Activated T-helper 1 cell treated with anti-CD3 and anti-CD28 coated beads, Interleukin-2, amount 50 U/mL, for 16 hours (primary cell): ENCODE measurements around the gene ZNF648.
"Not testable (repeated sequence)": the region's sequence is repeated elsewhere in the genome, so short reads cannot be mapped to it uniquely, and the experiment has no call there.

Source experiments
- DNase-seq, 2 donors: peaks; one replicate each; pipeline ENCODE4 v3.0.0-alpha.2; 2020; ENCODE audit warnings: low read depth in 1 of 2, low spot score in 1 of 2

ZNF648 gene

GRCh38 chr1:182029379-182030331 is 31.9 kb downstream of the ZNF648 start:
- peak; percentile 92 to 98 for DNase-seq

GRCh38 chr1:182029002-182029378 is 32.5 kb downstream of the ZNF648 start:
- DNase-seq: no peak

DNA sequence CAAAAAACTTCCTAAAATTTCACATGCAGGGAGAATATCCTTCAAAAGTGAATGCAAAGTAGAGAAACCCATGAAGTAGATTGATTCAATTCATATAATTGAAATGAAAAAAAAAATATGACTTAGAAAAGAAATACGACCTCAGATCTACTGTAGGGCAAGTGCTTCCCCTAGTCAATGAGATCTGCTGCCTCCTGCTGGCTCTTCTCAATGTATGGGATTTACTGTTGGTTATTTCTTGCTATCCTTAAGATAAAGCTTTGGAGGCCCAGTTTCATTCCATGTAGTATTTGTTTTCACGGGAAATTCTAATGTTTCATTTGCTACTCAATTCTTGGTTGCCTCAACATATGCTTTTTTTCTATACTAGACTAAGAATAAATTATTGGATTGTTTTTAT is 46.2 kb downstream of the ZNF648 start:
- DNase-seq: no peak

GRCh38 chr1:182010800-182011370 is 50.6 kb downstream of the ZNF648 start:
- DNase-seq: not testable (repeated sequence)

- not testable (repeated sequence) for DNase-seq
Observed at GRCh38 chr1:182005398-182005797, 56.1 kb downstream of the ZNF648 start.

- DNase-seq: no peak
Observed at GRCh38 chr1:182004601-182005000, 56.9 kb downstream of the ZNF648 start.
